ENCODE measurements around the gene TMEM39B.
"Not testable (repeated sequence)": the region's sequence is repeated elsewhere in the genome, so short reads cannot be mapped to it uniquely, and the experiment has no call there.

The TMEM39B gene

DNA sequence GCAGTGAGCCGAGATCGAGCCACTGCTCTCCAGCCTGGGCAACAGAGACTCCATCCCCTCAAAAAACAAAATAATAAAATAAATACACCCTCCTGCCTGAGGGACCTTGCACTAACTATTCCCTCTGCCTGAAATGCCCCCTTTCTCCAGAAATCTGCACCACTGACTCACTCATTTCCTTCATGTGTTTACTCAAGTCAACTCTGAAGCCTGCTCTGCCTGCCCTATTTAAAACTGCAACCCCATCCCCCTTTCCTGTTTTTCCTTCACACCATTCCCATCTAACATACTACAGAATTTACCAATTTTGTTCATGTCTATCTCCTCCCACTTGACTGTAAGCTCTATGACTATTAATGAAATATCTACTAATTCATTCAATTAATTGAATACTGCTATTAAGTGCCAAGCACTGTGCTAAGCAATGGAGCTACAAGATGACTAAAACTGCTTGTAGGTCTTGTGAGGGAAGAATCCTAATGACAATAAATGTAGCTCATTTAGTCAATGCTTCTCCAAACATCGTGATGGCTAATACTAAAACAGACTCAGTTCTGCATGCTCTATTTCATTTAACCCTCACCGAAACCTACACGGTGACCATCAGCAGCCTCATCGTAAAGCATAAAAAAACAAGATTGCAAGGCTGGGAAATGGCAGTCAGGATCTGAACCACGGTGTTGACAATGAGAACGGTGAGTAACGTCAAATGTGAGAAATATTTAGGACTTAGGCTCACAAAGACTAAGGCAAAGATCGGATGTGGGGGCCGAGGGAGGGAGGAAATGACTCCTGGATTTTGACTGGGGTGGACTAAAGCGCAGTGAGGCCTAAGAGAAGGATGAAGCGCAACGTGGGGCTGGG lies 749 bp upstream of the TMEM39B start:
- no peak for DNase-seq (ENCODE audit: low spot score)

GRCh38 chr1:32073299-32074229 lies 825 bp downstream of the TMEM39B start:
- peak; percentile 97 for DNase-seq (ENCODE audit: low spot score)

DNA sequence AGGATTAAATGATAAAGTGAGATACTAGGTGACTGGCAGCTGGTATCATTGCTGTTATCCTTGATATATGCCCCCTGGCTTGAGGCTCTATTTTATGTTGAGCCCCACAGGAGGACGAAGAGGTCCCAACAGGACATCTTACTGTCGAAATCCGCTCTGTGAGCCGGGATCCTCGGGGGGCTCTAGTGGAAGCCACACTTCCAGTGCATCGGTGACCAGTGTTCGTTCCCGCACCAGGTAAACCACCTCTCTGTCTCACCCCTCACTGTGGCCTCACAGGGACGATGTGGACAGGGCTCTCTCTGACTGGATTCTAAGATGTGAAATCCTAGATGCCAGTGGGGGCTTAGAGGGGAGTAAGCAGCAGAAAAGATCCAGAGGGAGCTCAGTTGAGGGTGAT lies 2.1 kb downstream of the TMEM39B start:
- no peak for DNase-seq (ENCODE audit: low spot score)

DNA sequence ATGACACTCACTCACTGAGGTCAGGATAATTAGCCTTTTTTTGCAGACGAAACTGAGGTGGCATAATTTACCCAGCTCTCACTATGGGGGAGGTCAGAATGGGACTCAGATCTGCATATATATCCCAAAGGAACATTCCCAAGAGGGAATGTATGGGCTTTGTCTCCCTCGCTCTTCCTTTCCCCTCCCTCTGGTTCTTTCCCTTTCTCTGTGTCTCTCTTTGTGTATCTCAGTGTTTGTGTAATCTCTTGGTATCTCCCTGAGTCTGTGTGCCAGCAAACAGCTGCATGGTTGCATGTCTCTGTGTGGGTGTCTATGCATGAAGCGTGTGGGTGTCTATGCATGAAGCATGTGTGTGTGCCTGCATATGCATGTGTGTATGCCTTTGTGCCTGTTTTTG lies 4.7 kb downstream of the TMEM39B start:
- no peak for DNase-seq (ENCODE audit: low spot score)

DNA sequence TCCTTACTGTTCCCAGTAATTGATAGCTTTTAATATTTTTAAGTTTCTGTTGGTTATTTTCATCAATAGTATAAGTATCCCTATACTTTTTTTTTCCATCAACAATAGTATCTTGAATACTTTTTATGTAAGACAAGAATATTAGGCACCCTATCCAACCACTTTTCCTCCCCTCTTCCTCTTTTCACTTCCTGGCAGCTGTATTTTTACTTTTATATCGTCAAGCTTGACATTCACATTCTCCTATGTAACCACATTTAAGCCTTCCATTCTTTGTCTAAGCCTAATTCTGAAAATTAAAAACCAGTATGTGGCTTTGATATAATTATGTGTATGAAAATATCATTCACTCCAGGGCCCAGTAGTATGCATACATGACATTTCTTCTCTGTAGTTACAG lies 9.3 kb downstream of the TMEM39B start:
- DNase-seq (ENCODE audit: low spot score) = no peak

DNA sequence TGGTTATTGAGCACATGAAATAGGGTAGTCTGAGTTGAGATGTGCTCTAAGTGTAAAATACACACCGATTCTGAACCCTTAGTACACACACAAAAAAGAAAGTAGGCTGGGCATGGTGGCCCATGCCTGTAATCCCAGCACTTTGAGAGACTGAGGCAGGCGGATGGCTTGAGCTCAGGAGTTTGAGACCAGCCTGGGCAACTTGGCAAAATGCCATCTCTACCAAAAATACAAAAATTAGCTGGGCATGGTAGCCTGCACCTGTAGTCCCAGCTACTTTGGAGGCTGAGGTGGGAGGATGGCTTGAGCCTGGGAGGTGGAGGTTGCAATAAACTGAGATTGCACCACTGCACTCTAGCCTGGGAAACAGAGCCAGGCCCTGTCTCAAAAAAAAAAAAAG lies 13.6 kb downstream of the TMEM39B start:
- DNase-seq (ENCODE audit: low spot score) = not testable (repeated sequence)

DNA sequence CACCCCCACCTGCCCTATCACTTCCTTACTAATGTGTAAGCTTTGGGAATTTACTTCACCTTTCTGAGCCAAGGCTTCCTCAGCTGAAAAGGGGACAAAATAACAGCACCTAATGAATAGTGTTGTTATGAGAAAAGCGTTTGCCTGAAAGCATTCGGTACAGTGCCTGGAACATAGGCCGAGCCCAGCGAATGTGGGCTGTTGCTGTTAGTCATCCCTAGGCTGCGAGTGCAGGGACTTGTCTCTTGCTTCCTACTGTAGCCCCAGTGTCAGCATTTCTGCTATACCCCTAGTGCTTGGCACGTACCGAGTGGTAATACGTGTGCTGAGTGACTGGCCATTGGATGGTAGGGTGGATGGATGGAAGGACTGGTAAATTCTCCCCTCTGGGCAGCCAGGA lies 18.4 kb downstream of the TMEM39B start:
- no peak for DNase-seq (ENCODE audit: low spot score)

DNA sequence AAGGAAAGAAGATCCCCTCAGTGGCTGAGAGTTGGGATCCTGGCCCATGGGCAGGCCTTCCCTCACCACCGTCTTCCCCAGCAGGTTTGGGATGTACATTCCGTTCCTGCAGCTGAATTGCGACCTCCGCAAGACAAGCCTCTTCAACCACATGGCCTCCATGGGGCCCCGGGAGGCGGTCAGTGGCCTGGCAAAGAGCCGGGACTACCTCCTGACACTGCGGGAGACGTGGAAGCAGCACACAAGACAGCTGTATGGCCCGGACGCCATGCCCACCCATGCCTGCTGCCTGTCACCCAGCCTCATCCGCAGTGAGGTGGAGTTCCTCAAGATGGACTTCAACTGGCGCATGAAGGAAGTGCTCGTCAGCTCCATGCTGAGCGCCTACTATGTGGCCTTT lies 18.9 kb downstream of the TMEM39B start:
- DNase-seq (ENCODE audit: low spot score) = no peak

DNA sequence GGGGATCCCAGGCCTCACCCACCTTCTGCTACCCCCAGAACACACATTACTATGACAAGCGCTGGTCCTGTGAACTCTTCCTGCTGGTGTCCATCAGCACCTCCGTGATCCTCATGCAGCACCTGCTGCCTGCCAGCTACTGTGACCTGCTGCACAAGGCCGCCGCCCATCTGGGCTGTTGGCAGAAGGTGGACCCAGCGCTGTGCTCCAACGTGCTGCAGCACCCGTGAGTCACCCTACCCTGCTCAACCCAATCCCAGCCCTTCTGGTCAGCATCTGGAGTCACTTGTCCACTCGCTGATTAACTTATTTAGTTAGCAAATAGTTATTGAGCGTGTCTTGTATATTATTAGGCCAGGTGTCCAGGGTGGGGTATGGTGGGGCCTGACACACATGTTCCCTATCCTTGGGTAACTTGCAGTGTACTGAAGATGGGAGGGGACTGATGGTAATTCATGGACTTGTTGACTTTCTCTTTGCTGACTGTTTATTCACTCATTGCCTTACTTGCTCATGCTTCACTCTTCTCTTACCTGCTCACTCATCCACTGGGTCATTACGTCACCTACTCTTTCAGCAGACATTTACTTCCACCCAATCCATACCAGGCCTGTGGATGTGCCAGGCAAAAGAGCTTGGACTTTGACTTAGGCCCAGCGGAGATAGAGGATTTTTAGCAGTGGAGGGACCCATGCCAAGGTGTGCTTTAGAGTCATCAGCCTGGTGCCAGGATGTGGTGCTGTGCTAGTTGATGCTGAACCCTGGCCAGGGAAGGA lies 22.2 kb downstream of the TMEM39B start:
- DNase-seq (ENCODE audit: low spot score) = no peak

- DNase-seq (ENCODE audit: low spot score) = no peak
These were observed 26.7 kb downstream of the TMEM39B start for GRCh38 chr1:32099426-32099825.

GRCh38 chr1:32100359-32100758 lies 27.6 kb downstream of the TMEM39B start:
- no peak for DNase-seq (ENCODE audit: low spot score)

- DNase-seq (ENCODE audit: low spot score) = no peak
These were observed 28.3 kb downstream of the TMEM39B start for GRCh38 chr1:32100807-32101708.

- DNase-seq (ENCODE audit: low spot score) = no peak
These were observed 31.4 kb downstream of the TMEM39B start for GRCh38 chr1:32104127-32104526.

DNA sequence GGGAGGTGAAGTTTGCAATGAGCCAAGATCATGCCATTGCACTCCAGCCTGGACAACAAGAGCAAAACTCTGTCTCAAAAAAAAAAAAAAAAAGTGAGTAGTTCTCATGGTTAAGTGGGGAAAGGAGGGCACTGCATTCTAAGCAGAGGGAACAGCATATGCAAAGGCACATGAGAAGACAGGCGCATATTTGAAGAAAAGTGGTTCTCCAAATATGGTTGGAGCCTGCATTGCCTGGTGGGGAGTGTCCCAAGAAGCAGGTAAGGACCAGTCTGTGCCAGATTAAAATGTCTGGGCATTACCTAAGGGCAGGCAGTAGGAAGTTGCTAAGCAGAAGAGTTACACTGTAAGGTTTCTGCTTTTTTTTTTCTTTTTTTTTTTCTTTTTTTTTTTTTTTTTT lies 32.6 kb downstream of the TMEM39B start:
- no peak for DNase-seq (ENCODE audit: low spot score)

DNA sequence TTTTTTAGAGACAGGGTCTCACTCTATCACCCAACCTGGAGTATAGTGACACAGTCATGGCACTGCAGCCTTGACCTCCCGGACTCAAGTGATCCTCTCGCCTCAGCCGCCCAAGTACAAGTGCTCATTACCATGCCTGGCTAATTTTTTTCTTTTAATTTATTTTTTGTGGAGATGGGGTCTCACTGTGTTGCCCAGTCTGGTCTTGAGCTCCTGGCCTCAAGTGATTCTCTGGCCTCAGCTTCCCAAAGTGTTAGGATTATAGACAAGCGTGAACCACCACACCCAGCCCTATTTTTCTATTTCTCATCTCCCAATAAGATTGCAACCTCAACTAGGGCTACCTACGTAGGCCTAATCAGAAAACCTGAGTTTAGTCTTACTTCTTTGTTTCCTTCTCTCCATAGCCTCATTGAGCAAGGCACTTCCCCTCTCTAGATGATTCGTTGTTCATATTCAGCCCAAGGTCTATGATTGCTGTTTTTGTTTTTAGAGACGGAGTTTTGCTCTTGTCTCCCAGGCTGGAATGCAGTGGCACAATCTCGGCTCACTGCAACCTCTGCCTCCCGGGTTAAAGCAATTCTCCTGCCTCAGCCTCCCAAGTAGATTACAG lies 34.0 kb downstream of the TMEM39B start:
- DNase-seq (ENCODE audit: low spot score) = no peak

- peak; percentile 81 for DNase-seq (ENCODE audit: low spot score)
These were observed 35.3 kb downstream of the TMEM39B start, which contains the start of gene KPNA6 for GRCh38 chr1:32107742-32108661. Gene KPNA6 (plus strand): TSS chr1:32108056. CDS start chr1:32108131, 75 bp downstream.

- no peak for DNase-seq (ENCODE audit: low spot score)
These were observed 38.4 kb downstream of the TMEM39B start for GRCh38 chr1:32111040-32111623.

GRCh38 chr1:32111789-32112188 lies 39.0 kb downstream of the TMEM39B start:
- DNase-seq (ENCODE audit: low spot score) = no peak

DNA sequence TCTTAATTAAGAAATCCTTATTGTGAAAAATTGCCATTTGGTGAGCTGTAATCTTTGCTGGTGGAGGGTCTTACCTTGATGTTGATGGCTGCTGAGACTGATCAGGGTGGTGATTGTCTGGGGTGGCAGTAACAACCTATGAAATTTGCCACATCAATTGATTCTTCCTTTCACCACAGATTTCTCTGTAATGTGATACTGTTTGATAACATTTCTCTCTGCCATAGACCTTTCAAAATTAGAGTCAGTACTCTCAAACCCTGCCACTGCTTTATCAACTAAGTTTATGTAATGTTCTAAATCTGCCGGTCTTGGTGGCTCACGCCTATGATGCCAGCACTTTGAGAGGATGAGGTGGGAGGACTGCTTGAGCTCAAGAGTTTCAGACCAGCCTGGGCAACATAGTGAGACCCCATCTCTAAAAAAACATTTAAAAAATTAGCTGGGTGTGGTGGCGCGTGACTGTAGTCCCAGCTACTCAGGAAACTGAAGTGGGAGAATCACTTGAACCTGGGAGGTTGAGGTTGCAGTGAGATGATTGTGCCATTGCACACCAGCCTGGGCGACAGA lies 40.2 kb downstream of the TMEM39B start:
- no peak for DNase-seq (ENCODE audit: low spot score)
